Ascending aorta (tissue), 2 donors: ENCODE data around the gene NT5C1B. TPM values are rescaled to one million over a fixed set of nuclear protein-coding genes. Genes with fewer than 3 reads are reported as not detected.

Experiments
- DNase-seq, 2 donors: peaks; one replicate each; pipeline ENCODE4 v3.0.0-alpha.2; 2019; ENCODE audit warnings: low spot score in 2 of 2
- H3K27ac ChIP-seq, 2 donors: fragments of 200-600 bp; sonication (generic); one replicate each; pipeline ENCODE4 v1.5.1; 2016 to 2017; ENCODE audit warnings: mild to moderate bottlenecking in 1 of 2
- H3K27me3 ChIP-seq: fragments of 200-600 bp; sonication (generic); one replicate; pipeline ENCODE4 v1.5.1; 2017
- H3K36me3 ChIP-seq, 2 donors: fragments of 200-600 bp; sonication (generic); one replicate each; pipeline ENCODE4 v1.5.1; 2016
- H3K4me1 ChIP-seq, 2 donors: fragments of 200-600 bp; sonication (generic); one replicate each; pipeline ENCODE4 v1.5.1; 2016 to 2017; ENCODE audit warnings: mild to moderate bottlenecking in 1 of 2
- H3K4me3 ChIP-seq, 2 donors: fragments of 200-600 bp; sonication (generic); one replicate each; pipeline ENCODE4 v1.5.1; 2016 to 2017; ENCODE audit warnings: mild to moderate bottlenecking in 1 of 2
- H3K9me3 ChIP-seq, 2 donors: fragments of 200-600 bp; sonication (generic); one replicate each; pipeline ENCODE4 v1.5.1; 2016
- intact Hi-C: fragments of 100-400 bp; cut with DNase I; formaldehyde crosslinking; loops from one replicate; pipeline ENCODE4 v1.15.1; 2023
- total RNA-seq: library from RNA; depleted of rRNA; stranded (reverse); fragments of >200 nt; gene quantifications from one replicate; pipeline ENCODE4 v1.1.0, GENCODE V29; 2016
- TF ChIP-seq, protein P1 (sequence below), 3 experiments: fragments of 200-600 bp in 2 of 3; fragments of 450-650 bp in 1 of 3; sonication (generic) in 2 of 3; IDR thresholded peaks; one replicate each; pipeline ENCODE4 v1.5.1; 2016 to 2019; ENCODE audit warnings: antibody characterized with exemption in 3 of 3, mild to moderate bottlenecking in 1 of 3, moderate library complexity in 1 of 3

NT5C1B gene
- total RNA-seq, 1 donor from 2014 or later, result not detected

DNA sequence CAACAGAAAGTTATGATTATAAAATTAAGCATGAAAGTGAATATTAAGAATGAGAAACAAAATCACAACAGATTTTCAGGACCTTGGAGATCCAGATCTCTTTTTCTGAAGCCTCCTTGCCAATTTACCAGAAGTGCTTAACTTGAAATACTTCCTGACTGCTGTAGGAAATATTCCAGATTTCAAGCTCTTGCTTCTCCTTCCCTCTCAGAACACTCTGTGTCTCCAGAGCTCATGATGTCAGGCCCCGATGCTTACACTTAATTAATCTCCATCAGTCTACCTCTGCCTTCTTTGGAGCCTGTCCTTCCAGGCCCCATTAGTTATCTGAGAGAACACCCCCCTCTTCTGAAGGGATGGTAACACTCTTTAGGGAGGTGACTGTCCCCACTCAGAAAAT lies 20.7 kb upstream of the NT5C1B start:
- no peak for DNase-seq
- no peaks in the 10 kb centered on the region for H3K9me3 ChIP-seq
- H3K36me3 ChIP-seq, result no peaks in the 10 kb centered on the region
- H3K27me3 ChIP-seq, result no peaks in the 10 kb centered on the region
- peak overlapping the region; percentile 23 to 44 for H3K27ac ChIP-seq
- intact Hi-C loops, result loop anchor here (5.0 kb wide), 1 partner anchor 42 kb away; no protein-coding TSS in a partner anchor
- no peak overlapping the region for H3K4me3 ChIP-seq
- H3K4me1 ChIP-seq, result peaks cover 0 to 10% of the 10 kb centered on the region in 2 donors
- TF ChIP-seq, protein P1, sequence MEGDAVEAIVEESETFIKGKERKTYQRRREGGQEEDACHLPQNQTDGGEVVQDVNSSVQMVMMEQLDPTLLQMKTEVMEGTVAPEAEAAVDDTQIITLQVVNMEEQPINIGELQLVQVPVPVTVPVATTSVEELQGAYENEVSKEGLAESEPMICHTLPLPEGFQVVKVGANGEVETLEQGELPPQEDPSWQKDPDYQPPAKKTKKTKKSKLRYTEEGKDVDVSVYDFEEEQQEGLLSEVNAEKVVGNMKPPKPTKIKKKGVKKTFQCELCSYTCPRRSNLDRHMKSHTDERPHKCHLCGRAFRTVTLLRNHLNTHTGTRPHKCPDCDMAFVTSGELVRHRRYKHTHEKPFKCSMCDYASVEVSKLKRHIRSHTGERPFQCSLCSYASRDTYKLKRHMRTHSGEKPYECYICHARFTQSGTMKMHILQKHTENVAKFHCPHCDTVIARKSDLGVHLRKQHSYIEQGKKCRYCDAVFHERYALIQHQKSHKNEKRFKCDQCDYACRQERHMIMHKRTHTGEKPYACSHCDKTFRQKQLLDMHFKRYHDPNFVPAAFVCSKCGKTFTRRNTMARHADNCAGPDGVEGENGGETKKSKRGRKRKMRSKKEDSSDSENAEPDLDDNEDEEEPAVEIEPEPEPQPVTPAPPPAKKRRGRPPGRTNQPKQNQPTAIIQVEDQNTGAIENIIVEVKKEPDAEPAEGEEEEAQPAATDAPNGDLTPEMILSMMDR (IDR thresholded peaks at IDR 0.05), result no peak

- Histone ChIP-seq H3K4me3 (no peak overlapping the region), H3K27ac (no peak overlapping the region), H3K9me3 (no peaks in the 10 kb centered on the region), H3K4me1 (peaks cover 0 to 5% of the 10 kb centered on the region in 2 donors), H3K36me3 (no peaks in the 10 kb centered on the region), H3K27me3 (no peaks in the 10 kb centered on the region)
- no peak for DNase-seq
- TF ChIP-seq, protein P1 (IDR thresholded peaks at IDR 0.05), result no peak
- intact Hi-C loops, result no loop called here
Observed at GRCh38 chr2:18605115-18605514, 15.7 kb upstream of the NT5C1B start.

DNA sequence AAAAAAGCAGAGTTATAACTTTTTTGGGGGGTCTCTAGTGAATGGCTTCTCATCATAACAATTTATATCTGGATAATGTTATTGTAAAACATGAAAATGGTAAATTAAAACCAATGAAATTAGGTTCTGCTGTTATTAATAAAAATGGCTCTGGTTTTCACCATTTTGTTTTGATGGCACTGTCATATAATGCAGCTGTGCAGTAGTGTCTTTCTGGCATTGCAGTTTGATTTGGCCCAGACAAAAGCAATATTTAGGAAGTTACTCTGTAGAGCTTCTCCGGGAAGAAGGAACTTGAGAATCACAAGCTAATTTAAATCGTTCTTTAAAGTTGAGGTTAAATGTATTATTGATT lies 15.1 kb upstream of the NT5C1B start:
- Histone ChIP-seq H3K4me1 (peaks cover 0 to 5% of the 10 kb centered on the region in 2 donors), H3K9me3 (no peaks in the 10 kb centered on the region), H3K27me3 (no peaks in the 10 kb centered on the region), H3K27ac (no peak overlapping the region), H3K36me3 (no peaks in the 10 kb centered on the region), H3K4me3 (no peak overlapping the region)
- intact Hi-C loops, result no loop called here
- DNase-seq, result no peak
- TF ChIP-seq, protein P1 (IDR thresholded peaks at IDR 0.05), result no peak

DNA sequence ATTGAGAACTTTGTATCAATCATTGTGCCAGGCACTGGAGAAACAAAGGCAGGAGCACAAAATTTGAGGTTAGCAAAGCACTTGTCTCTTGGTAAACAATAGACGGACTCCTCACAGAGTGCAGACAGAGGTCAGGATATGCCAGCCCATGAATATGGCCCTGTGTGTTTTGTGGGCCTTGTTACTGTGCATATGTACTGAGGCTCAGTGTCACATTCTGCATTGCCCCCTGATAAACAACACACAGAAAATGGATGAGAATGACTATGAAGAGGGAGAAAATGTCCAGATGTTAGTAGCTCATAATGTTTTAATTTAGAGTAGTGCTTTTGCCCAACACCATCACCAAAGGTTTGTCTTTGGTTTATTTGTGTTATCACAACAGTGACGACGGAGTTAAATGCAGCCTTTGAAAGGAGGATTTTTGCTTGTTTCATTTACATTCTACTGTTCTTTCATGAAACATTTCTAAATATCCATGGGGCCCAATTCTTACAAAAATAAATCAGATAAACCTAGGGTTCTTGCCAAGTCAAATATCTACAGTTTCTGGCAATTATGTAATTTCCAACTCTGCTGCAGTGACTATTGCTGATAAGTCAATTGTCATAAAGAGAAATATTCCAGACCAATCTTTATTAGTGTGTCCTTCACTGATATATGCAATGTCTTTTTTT lies 14.6 kb upstream of the NT5C1B start:
- no peaks in the 10 kb centered on the region for H3K36me3 ChIP-seq
- TF ChIP-seq, protein P1 (IDR thresholded peaks at IDR 0.05), result no peak
- no peaks in the 10 kb centered on the region for H3K27me3 ChIP-seq
- DNase-seq, result no peak
- intact Hi-C loops, result no loop called here
- H3K27ac ChIP-seq, result no peak overlapping the region
- peaks cover 0 to 6% of the 10 kb centered on the region in 2 donors for H3K4me1 ChIP-seq
- no peak overlapping the region for H3K4me3 ChIP-seq
- no peaks in the 10 kb centered on the region for H3K9me3 ChIP-seq

DNA sequence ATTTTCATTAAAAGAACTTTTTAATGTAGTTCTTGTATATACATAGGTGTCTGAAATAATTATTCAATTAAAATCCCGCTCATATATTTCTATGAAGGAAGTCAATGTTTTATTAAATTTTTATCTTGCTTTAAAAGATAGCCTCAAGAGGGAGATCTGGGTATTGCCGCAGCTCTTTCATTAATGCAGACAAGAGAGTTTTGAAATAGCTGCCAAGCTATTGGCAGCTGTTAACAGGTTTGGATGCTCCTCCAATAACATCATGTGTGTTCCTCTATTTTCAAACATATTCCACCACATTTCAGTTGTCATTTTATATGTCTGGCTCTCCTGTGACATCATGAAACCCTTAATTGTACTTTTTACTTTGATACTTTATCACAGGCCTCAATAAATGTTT lies 12.9 kb upstream of the NT5C1B start:
- no peaks in the 10 kb centered on the region for H3K27me3 ChIP-seq
- H3K27ac ChIP-seq, result no peak overlapping the region
- H3K9me3 ChIP-seq, result no peaks in the 10 kb centered on the region
- DNase-seq, result no peak
- H3K36me3 ChIP-seq, result no peaks in the 10 kb centered on the region
- TF ChIP-seq, protein P1 (IDR thresholded peaks at IDR 0.05), result no peak
- H3K4me3 ChIP-seq, result no peak overlapping the region
- peaks cover 0 to 9% of the 10 kb centered on the region in 2 donors for H3K4me1 ChIP-seq
- intact Hi-C loops, result no loop called here

DNA sequence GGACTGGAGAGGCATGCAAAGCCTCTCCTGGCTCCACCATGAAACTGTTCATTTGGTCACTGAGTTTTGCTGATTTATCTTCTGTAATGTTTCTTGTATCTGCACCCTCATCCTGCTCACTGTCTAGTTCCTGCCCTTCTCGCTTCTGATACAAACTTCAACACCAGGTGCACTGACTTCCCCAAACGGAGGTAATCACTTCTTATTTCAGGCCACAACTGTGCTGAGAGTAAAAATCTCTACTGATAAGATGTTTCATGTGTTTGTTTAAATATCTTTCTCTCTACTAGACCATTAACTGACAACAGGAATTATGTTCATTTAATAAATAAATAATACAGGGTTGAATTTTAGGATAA lies 10.9 kb upstream of the NT5C1B start:
- Histone ChIP-seq H3K9me3 (no peaks in the 10 kb centered on the region), H3K36me3 (no peaks in the 10 kb centered on the region), H3K4me1 (peaks cover 0 to 9% of the 10 kb centered on the region in 2 donors), H3K4me3 (no peak overlapping the region), H3K27ac (peak overlapping the region; percentile 22 to 46), H3K27me3 (no peaks in the 10 kb centered on the region)
- no peak for DNase-seq
- intact Hi-C loops, result no loop called here
- TF ChIP-seq, protein P1 (IDR thresholded peaks at IDR 0.05), result no peak
